K562 (cell line): Measurements from ENCODE around the gene LOXL3.

ENCODE experiments used
- CHD4 ChIP-seq: fragments of 200-600 bp; sonication (generic); IDR thresholded peaks from 3 replicates; pipeline ENCODE4 v1.6.1; 2012; ENCODE audit warnings: low read depth, mild to moderate bottlenecking, mixed read lengths, low read length, inconsistent platforms; ENCODE audit not compliant: insufficient read depth, insufficient replicate concordance, poor library complexity, severe bottlenecking
- EZH2 ChIP-seq: IDR thresholded peaks from 2 replicates; pipeline ENCODE4 v1.6.1; 2012; ENCODE audit warnings: low read depth, mild to moderate bottlenecking, inconsistent platforms, low read length, borderline replicate concordance
- HCFC1 ChIP-seq: IDR thresholded peaks from 2 replicates; pipeline ENCODE4 v1.6.1; 2012; ENCODE audit warnings: low read depth, low read length, improper control_type of control experiment
- KDM2B ChIP-seq: fragments of 250-450 bp; sonication (Bioruptor Pico); IDR thresholded peaks from 2 replicates; pipeline ENCODE4 v1.8.0; 2021; ENCODE audit warnings: mild to moderate bottlenecking, moderate library complexity
- POLR2A ChIP-seq: fragments of 450-650 bp; conservative IDR thresholded peaks from 2 replicates; pipeline ENCODE4 v1.6.1; 2016
- TAF1 ChIP-seq: IDR thresholded peaks from 2 replicates; pipeline ENCODE4 v1.6.1; 2011; ENCODE audit warnings: mild to moderate bottlenecking, low read length, moderate library complexity; ENCODE audit not compliant: insufficient read depth, control insufficient read depth, severe bottlenecking; ENCODE audit errors: extremely low read depth
- TBL1XR1 ChIP-seq, 2 experiments: IDR thresholded peaks; 2 replicates each; pipeline ENCODE4 v1.6.1; 2012; ENCODE audit warnings: improper control_type of control experiment in 2 of 2, low read length in 2 of 2, mild to moderate bottlenecking in 1 of 2
- ZBTB8A ChIP-seq: fragments of 450-650 bp; IDR thresholded peaks from 2 replicates; pipeline ENCODE4 v1.6.1; 2018; ENCODE audit warnings: mild to moderate bottlenecking, moderate library complexity; ENCODE audit not compliant: partially characterized antibody
- TF ChIP-seq, protein P1 (sequence below): sonication (generic); formaldehyde crosslinking; IDR thresholded peaks from 2 replicates; pipeline ENCODE4 v1.8.0; 2023; ENCODE audit warnings: mild to moderate bottlenecking, missing genetic modification reagents
- TF ChIP-seq, protein P2 (sequence below): IDR thresholded peaks from 2 replicates; pipeline ENCODE4 v1.6.1; 2016; ENCODE audit warnings: missing genetic modification characterization, missing compliant biosample characterization

DNA sequence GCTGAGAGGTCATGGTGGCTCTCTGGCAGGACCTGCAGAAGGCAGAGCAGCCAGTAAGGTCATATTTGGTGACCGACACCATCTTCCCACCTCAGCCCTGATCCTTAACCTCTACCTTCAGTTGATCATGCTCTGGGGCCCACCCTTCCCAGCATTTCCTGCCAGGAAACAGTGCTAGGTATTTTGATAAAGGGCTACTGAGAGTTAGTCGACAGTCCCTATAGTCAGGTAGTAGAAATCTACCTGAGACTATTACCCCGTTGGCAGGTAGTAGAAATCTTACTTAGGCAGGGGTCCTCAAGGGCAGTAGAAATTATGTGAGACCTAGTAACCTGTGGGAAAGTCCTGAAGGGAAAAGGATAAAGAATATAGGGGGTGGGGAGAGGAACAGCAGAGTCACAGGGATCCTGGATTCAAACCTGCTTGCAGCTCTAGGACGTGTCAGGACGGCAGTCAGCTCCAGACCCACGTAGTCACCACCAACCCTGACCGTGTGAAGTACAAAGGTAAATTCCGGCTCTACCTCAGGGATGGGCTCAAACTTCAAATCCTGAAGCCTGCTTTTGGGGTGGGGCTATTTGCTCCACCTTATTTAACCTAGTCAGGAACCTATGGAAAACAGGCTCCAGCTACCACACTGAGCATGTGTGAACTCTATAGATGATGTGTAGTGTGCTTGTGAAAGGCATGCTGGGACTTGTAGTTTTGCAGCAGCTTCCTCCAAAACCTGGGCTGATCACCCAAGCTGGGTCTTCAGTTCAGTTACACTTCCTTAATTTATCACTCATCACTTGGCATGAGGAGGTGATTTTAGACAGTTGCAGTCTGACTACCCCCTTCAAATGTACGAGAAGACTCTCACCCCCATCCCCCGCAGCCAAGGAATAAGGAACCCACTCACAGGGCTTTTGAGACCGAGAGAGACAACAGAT, 27.8 kb downstream of the LOXL3 start, which contains the start of gene DQX1:
- TF ChIP-seq TAF1 = no peak
- no peak for TF ChIP-seq CHD4
- TF ChIP-seq, protein P1, sequence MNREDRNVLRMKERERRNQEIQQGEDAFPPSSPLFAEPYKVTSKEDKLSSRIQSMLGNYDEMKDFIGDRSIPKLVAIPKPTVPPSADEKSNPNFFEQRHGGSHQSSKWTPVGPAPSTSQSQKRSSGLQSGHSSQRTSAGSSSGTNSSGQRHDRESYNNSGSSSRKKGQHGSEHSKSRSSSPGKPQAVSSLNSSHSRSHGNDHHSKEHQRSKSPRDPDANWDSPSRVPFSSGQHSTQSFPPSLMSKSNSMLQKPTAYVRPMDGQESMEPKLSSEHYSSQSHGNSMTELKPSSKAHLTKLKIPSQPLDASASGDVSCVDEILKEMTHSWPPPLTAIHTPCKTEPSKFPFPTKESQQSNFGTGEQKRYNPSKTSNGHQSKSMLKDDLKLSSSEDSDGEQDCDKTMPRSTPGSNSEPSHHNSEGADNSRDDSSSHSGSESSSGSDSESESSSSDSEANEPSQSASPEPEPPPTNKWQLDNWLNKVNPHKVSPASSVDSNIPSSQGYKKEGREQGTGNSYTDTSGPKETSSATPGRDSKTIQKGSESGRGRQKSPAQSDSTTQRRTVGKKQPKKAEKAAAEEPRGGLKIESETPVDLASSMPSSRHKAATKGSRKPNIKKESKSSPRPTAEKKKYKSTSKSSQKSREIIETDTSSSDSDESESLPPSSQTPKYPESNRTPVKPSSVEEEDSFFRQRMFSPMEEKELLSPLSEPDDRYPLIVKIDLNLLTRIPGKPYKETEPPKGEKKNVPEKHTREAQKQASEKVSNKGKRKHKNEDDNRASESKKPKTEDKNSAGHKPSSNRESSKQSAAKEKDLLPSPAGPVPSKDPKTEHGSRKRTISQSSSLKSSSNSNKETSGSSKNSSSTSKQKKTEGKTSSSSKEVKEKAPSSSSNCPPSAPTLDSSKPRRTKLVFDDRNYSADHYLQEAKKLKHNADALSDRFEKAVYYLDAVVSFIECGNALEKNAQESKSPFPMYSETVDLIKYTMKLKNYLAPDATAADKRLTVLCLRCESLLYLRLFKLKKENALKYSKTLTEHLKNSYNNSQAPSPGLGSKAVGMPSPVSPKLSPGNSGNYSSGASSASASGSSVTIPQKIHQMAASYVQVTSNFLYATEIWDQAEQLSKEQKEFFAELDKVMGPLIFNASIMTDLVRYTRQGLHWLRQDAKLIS = no peak
- TF ChIP-seq POLR2A = peak; percentile 55
- TF ChIP-seq HCFC1 = peak; percentile 88
- TF ChIP-seq ZBTB8A = no peak
- no peak for TF ChIP-seq TBL1XR1 (IDR thresholded peaks at IDR 0.05; ENCODE audit: low read length in 2 of 2)
- no peak for TF ChIP-seq KDM2B (CRISPR knock-in tag)
- no peak for TF ChIP-seq EZH2
- TF ChIP-seq, protein P2, sequence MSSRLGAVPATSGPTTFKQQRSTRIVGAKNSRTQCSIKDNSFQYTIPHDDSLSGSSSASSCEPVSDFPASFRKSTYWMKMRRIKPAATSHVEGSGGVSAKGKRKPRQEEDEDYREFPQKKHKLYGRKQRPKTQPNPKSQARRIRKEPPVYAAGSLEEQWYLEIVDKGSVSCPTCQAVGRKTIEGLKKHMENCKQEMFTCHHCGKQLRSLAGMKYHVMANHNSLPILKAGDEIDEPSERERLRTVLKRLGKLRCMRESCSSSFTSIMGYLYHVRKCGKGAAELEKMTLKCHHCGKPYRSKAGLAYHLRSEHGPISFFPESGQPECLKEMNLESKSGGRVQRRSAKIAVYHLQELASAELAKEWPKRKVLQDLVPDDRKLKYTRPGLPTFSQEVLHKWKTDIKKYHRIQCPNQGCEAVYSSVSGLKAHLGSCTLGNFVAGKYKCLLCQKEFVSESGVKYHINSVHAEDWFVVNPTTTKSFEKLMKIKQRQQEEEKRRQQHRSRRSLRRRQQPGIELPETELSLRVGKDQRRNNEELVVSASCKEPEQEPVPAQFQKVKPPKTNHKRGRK (tag) = no peak
